CD4-positive, alpha-beta T cell treated with Interleukin-6 at 100 ng/mL for 8 hours (primary cell): ENCODE data around the gene SLC17A9.

Experiments
- DNase-seq: peaks from one replicate; pipeline ENCODE4 v3.0.0-alpha.2; 2020; ENCODE audit warnings: mixed read lengths, low spot score

The SLC17A9 gene

GRCh38 chr20:62952373-62952967 is at the start of gene SLC17A9:
Gene SLC17A9, plus strand, starts transcription at chr20:62952709. Its CDS starts 122 bp downstream, at chr20:62952831.
- no peak for DNase-seq

- no peak for DNase-seq
These were observed 49.4 kb upstream of the SLC17A9 start for GRCh38 chr20:62902926-62903615.

- no peak for DNase-seq
These were observed 46.9 kb upstream of the SLC17A9 start for GRCh38 chr20:62905536-62906117.

- no peak for DNase-seq
These were observed 46.3 kb upstream of the SLC17A9 start for GRCh38 chr20:62906209-62906608.

- DNase-seq, result no peak
These were observed 45.7 kb upstream of the SLC17A9 start for GRCh38 chr20:62906647-62907375.

GRCh38 chr20:62907384-62908317 is 44.9 kb upstream of the SLC17A9 start:
- no peak for DNase-seq

GRCh38 chr20:62908971-62909791 is 43.3 kb upstream of the SLC17A9 start:
- no peak for DNase-seq

- DNase-seq, result no peak
These were observed 42.2 kb upstream of the SLC17A9 start for GRCh38 chr20:62910217-62910766.

- no peak for DNase-seq
These were observed 41.6 kb upstream of the SLC17A9 start for GRCh38 chr20:62910777-62911497.

GRCh38 chr20:62911701-62912280 is 40.7 kb upstream of the SLC17A9 start:
- no peak for DNase-seq

- DNase-seq, result no peak
These were observed 39.4 kb upstream of the SLC17A9 start for GRCh38 chr20:62913043-62913630.

GRCh38 chr20:62914436-62914835 is 38.1 kb upstream of the SLC17A9 start:
- DNase-seq, result no peak

GRCh38 chr20:62914970-62915457 is 37.5 kb upstream of the SLC17A9 start:
- no peak for DNase-seq

GRCh38 chr20:62916703-62917476 is 35.6 kb upstream of the SLC17A9 start:
- DNase-seq, result no peak

- DNase-seq, result no peak
These were observed 34.8 kb upstream of the SLC17A9 start for GRCh38 chr20:62917720-62918119.

GRCh38 chr20:62918147-62918546 is 34.4 kb upstream of the SLC17A9 start:
- DNase-seq, result peak; percentile 17

- DNase-seq, result peak; percentile 57
These were observed 33.7 kb upstream of the SLC17A9 start for GRCh38 chr20:62918831-62919230.

GRCh38 chr20:62920039-62920645 is 32.4 kb upstream of the SLC17A9 start:
- DNase-seq, result no peak
